HL-60 (cell line): ENCODE data around the gene ZNF648.

Experiments used
- GABPA ChIP-seq: IDR thresholded peaks from 2 replicates; pipeline ENCODE4 v1.6.1; 2012; ENCODE audit warnings: low read depth
- POLR2AphosphoS5 ChIP-seq: IDR thresholded peaks from 2 replicates; pipeline ENCODE4 v1.6.1; 2012; ENCODE audit warnings: low read depth
- REST ChIP-seq: IDR thresholded peaks from 2 replicates; pipeline ENCODE4 v1.6.1; 2012; ENCODE audit warnings: low read depth; ENCODE audit not compliant: insufficient replicate concordance
- TF ChIP-seq, protein P1 (sequence below): IDR thresholded peaks from one replicate; pipeline ENCODE4 v1.5.1; 2011; ENCODE audit warnings: low read length, control low read depth, inconsistent platforms; ENCODE audit not compliant: insufficient read depth

DNA sequence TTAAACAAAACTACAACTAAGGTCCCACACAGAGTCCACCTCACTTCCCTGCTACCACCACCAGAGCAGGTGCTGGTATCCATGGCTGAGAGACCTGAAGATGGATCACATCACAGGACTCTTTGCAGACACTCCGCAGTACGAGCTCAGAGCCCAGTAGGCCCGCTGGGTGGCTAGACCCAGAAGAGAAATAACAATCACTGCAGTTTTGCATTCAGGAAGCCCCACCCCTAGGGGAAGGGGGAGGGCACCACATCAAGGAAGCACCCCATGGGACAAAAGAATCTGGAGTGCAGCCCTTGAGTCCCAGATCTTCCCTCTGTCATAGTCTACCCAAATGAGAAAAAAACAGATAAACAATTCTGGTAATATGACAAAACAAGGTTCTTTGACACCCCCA, 56.9 kb downstream of the ZNF648 start:
- TF ChIP-seq POLR2AphosphoS5 (no peak), REST (no peak), GABPA (no peak)
- TF ChIP-seq, protein P1, sequence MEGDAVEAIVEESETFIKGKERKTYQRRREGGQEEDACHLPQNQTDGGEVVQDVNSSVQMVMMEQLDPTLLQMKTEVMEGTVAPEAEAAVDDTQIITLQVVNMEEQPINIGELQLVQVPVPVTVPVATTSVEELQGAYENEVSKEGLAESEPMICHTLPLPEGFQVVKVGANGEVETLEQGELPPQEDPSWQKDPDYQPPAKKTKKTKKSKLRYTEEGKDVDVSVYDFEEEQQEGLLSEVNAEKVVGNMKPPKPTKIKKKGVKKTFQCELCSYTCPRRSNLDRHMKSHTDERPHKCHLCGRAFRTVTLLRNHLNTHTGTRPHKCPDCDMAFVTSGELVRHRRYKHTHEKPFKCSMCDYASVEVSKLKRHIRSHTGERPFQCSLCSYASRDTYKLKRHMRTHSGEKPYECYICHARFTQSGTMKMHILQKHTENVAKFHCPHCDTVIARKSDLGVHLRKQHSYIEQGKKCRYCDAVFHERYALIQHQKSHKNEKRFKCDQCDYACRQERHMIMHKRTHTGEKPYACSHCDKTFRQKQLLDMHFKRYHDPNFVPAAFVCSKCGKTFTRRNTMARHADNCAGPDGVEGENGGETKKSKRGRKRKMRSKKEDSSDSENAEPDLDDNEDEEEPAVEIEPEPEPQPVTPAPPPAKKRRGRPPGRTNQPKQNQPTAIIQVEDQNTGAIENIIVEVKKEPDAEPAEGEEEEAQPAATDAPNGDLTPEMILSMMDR: no peak
